ENCODE results near the gene THUMPD1.
"Not testable (repeated sequence)": the region's sequence is repeated elsewhere in the genome, so short reads cannot be mapped to it uniquely, and the experiment has no call there.

THUMPD1 gene

GRCh38 chr16:20763461-20764232 is 22.0 kb upstream of the THUMPD1 start, which contains the start of gene ACSM3:
TSS of gene ACSM3 (plus strand) at chr16:20764014. CDS start at chr16:20770035, 6,021 bp downstream.
- H3K4me3 ChIP-seq (ENCODE audit: low read depth, low read length) = peak within 1 kb of the TSS; percentile 66
- DNase-seq (ENCODE audit: low read depth) = peak; percentile 91
- no peak for TF ChIP-seq CTCF (conservative IDR thresholded peaks at IDR 0.05; ENCODE audit: low read depth, low read length)

GRCh38 chr16:20762404-20763123 is 20.9 kb upstream of the THUMPD1 start:
- no peak overlapping the region for H3K4me3 ChIP-seq (ENCODE audit: low read depth, low read length)
- no peak for TF ChIP-seq CTCF (conservative IDR thresholded peaks at IDR 0.05; ENCODE audit: low read depth, low read length)
- DNase-seq (ENCODE audit: low read depth) = no peak

- H3K4me3 ChIP-seq (ENCODE audit: low read depth, low read length) = no peak overlapping the region
- TF ChIP-seq CTCF (conservative IDR thresholded peaks at IDR 0.05; ENCODE audit: low read depth, low read length) = no peak
- no peak for DNase-seq (ENCODE audit: low read depth)
Measured at GRCh38 chr16:20761175-20761574, 19.6 kb upstream of the THUMPD1 start.

- no peak for TF ChIP-seq CTCF (conservative IDR thresholded peaks at IDR 0.05; ENCODE audit: low read depth, low read length)
- H3K4me3 ChIP-seq (ENCODE audit: low read depth, low read length) = no peak overlapping the region
- DNase-seq (ENCODE audit: low read depth) = no peak
Measured at GRCh38 chr16:20760346-20760745, 18.7 kb upstream of the THUMPD1 start.

- DNase-seq (ENCODE audit: low read depth); H3K4me3 ChIP-seq (ENCODE audit: low read depth, low read length): not testable (repeated sequence)
Measured at GRCh38 chr16:20755799-20756198, 14.2 kb upstream of the THUMPD1 start.

GRCh38 chr16:20755238-20755637 is 13.6 kb upstream of the THUMPD1 start:
- no peak for TF ChIP-seq CTCF (conservative IDR thresholded peaks at IDR 0.05; ENCODE audit: low read depth, low read length)
- DNase-seq (ENCODE audit: low read depth) = no peak
- H3K4me3 ChIP-seq (ENCODE audit: low read depth, low read length) = no peak overlapping the region

- no peak for DNase-seq (ENCODE audit: low read depth)
- H3K4me3 ChIP-seq (ENCODE audit: low read depth, low read length) = no peak overlapping the region
- no peak for TF ChIP-seq CTCF (conservative IDR thresholded peaks at IDR 0.05; ENCODE audit: low read depth, low read length)
Measured at GRCh38 chr16:20753727-20754126, 12.1 kb upstream of the THUMPD1 start.

All from choroid plexus epithelial cell (primary cell).